ENCODE results near the gene KRTAP5-1.

The KRTAP5-1 gene

GRCh38 chr11:1542267-1542666 lies 42.8 kb downstream of the KRTAP5-1 start:
- ChIA-PET POLR2A (no interaction called here), CTCF (interaction anchor here (1.0 to 17.2 kb wide), 3 partner anchors 16 to 86 kb away, joined by 3 to 266 read pairs (median 5); no protein-coding TSS in a partner anchor)
- H3K4me3 ChIP-seq (ENCODE audit: low read depth, low read length): no peak overlapping the region
- no peak for DNase-seq (ENCODE audit: low read depth, low spot score)
- TF ChIP-seq, protein P1, sequence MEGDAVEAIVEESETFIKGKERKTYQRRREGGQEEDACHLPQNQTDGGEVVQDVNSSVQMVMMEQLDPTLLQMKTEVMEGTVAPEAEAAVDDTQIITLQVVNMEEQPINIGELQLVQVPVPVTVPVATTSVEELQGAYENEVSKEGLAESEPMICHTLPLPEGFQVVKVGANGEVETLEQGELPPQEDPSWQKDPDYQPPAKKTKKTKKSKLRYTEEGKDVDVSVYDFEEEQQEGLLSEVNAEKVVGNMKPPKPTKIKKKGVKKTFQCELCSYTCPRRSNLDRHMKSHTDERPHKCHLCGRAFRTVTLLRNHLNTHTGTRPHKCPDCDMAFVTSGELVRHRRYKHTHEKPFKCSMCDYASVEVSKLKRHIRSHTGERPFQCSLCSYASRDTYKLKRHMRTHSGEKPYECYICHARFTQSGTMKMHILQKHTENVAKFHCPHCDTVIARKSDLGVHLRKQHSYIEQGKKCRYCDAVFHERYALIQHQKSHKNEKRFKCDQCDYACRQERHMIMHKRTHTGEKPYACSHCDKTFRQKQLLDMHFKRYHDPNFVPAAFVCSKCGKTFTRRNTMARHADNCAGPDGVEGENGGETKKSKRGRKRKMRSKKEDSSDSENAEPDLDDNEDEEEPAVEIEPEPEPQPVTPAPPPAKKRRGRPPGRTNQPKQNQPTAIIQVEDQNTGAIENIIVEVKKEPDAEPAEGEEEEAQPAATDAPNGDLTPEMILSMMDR (IDR thresholded peaks at IDR 0.05; ENCODE audit: insufficient read depth, low read length, missing control alignments): no peak

DNA sequence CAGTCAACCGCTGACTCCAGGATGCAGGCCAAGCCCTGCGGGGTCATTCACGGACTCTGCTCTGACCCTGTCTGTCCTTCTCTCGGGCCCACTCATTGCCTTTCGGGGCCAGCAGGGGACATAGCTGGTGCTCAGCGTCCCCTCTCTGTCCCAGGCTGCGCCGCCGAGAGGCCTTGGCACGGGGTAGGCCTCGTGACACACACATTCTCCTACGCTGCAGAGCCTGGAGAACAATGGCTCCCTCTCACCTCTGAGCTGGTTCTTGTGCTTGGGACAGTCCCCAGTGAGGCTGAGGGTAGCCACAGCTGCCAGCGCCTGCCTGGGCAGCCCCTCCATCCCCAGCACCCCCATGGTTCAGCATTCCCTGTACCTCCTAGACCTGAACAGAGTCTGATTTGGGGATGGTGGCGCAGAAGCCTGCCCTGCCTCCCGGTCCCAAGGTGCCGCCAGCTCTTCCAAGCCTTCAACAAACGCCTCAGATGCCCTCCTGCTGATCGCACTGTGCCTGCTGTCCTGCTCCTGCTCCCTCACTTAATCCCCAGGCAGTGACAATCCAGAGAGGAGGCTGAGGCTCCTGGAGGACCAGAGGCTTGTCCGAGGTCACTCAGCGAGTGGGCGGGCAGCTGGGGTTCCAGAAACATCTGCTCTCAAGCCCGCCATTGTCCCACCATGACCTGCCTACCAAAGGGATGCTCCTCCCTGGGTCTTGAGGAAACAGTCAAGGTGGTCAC lies 43.4 kb downstream of the KRTAP5-1 start:
- DNase-seq (ENCODE audit: low read depth, low spot score): no peak
- TF ChIP-seq, protein P1 (IDR thresholded peaks at IDR 0.05; ENCODE audit: insufficient read depth, low read length, missing control alignments): no peak
- ChIA-PET CTCF (interaction anchor here (1.0 to 17.2 kb wide), 3 partner anchors 17 to 87 kb away, joined by 3 to 266 read pairs (median 5); no protein-coding TSS in a partner anchor), POLR2A (no interaction called here)
- no peak overlapping the region for H3K4me3 ChIP-seq (ENCODE audit: low read depth, low read length)

DNA sequence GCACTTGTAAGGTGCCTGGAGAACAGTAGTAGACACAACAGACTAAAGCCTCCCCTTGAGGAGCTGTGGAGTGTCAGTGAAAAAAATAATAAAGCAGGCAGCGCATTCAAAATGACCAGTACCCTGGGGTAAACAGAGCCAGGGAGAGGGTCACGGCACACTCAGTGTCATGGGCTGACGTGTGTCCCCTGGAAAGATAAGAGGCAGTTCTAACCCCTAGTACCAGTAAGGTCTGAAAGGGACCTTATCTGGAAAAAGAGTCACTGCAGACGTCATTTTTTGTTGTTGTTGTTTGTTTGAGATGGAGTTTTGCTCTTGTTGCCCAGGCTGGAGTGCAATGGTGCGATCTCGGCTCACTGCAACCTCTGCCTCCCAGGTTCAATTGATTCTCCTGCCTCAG lies 45.0 kb downstream of the KRTAP5-1 start:
- TF ChIP-seq, protein P1 (IDR thresholded peaks at IDR 0.05; ENCODE audit: insufficient read depth, low read length, missing control alignments): no peak
- CTCF ChIA-PET: interaction anchor here (17.2 kb wide), 1 partner anchor 36 kb away, joined by 266 read pairs; no protein-coding TSS in a partner anchor
- DNase-seq (ENCODE audit: low read depth, low spot score): no peak
- no peak overlapping the region for H3K4me3 ChIP-seq (ENCODE audit: low read depth, low read length)
- POLR2A ChIA-PET: no interaction called here

GRCh38 chr11:1538153-1538552 lies 46.9 kb downstream of the KRTAP5-1 start:
- TF ChIP-seq, protein P1 (IDR thresholded peaks at IDR 0.05; ENCODE audit: insufficient read depth, low read length, missing control alignments): no peak
- H3K4me3 ChIP-seq (ENCODE audit: low read depth, low read length): no peak overlapping the region
- DNase-seq (ENCODE audit: low read depth, low spot score): no peak
- ChIA-PET POLR2A (no interaction called here), CTCF (interaction anchor here (0.6 to 17.2 kb wide), 4 partner anchors 9 to 55 kb away, joined by 3 to 266 read pairs (median 10); no protein-coding TSS in a partner anchor)

DNA sequence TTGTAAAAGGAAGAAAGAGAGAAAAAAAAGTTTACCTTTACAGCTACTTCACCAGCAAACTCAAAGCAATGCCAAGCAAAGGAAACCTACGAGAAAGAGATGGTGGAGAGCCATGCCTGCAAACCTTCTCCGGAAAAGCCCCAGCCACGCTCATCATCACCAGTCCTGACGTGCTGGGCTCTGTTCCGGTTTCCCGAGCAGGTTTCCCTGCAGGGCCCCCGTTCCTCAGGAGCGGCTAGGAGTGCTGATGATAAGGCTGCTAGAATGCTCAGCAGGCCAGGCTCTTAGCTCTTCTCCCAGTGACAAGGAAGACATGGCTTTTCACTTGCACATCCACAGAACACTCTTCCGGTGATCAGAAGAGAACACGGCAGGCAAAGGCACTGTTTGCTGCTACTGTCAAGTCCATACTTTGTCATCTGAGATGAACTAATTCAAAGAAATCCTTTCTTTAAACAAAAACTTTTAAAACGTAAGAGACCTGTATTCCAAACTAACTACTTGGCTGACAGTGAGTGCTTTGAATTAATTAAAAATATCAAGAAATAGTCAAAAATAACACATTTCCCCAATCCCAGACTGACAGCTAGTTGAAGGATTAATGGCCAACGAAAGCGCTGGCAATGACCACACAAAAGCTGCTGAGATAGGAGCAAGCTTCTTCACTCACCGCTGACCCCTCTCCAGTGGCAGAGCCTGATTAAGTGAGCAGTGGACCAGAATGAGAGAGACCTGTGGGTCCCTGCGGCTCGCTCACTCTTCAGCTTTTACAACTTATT lies 48.8 kb downstream of the KRTAP5-1 start:
- ChIA-PET POLR2A (no interaction called here), CTCF (interaction anchor here (0.8 to 17.2 kb wide), 5 partner anchors 11 to 59 kb away, joined by 3 to 266 read pairs (median 3); no protein-coding TSS in a partner anchor)
- TF ChIP-seq, protein P1 (IDR thresholded peaks at IDR 0.05; ENCODE audit: insufficient read depth, low read length, missing control alignments): no peak
- no peak for DNase-seq (ENCODE audit: low read depth, low spot score)
- no peak overlapping the region for H3K4me3 ChIP-seq (ENCODE audit: low read depth, low read length)

GRCh38 chr11:1534682-1535081 lies 50.4 kb downstream of the KRTAP5-1 start:
- no peak for DNase-seq (ENCODE audit: low read depth, low spot score)
- H3K4me3 ChIP-seq (ENCODE audit: low read depth, low read length): no peak overlapping the region
- TF ChIP-seq, protein P1 (IDR thresholded peaks at IDR 0.05; ENCODE audit: insufficient read depth, low read length, missing control alignments): no peak
- POLR2A ChIA-PET: no interaction called here
- CTCF ChIA-PET: interaction anchor here (0.9 to 17.2 kb wide), 3 partner anchors 12 to 42 kb away, joined by 3 to 266 read pairs (median 16); no protein-coding TSS in a partner anchor

Measured in AG04449 (cell line).